GM19043 (cell line): Measurements from ENCODE around the gene ZNF30.
"Not testable (repeated sequence)": the region's sequence is repeated elsewhere in the genome, so short reads cannot be mapped to it uniquely, and the experiment has no call there.

ENCODE experiments used
- ATAC-seq: cut with Tn5 transposase; IDR thresholded peaks from one replicate; pipeline ENCODE4 v1.9.1; 2021; ENCODE audit warnings: low read depth; ENCODE audit not compliant: unreplicated experiment

ZNF30 gene

GRCh38 chr19:34960103-34960805, 33.6 kb downstream of the ZNF30 start:
- no peak for ATAC-seq

DNA sequence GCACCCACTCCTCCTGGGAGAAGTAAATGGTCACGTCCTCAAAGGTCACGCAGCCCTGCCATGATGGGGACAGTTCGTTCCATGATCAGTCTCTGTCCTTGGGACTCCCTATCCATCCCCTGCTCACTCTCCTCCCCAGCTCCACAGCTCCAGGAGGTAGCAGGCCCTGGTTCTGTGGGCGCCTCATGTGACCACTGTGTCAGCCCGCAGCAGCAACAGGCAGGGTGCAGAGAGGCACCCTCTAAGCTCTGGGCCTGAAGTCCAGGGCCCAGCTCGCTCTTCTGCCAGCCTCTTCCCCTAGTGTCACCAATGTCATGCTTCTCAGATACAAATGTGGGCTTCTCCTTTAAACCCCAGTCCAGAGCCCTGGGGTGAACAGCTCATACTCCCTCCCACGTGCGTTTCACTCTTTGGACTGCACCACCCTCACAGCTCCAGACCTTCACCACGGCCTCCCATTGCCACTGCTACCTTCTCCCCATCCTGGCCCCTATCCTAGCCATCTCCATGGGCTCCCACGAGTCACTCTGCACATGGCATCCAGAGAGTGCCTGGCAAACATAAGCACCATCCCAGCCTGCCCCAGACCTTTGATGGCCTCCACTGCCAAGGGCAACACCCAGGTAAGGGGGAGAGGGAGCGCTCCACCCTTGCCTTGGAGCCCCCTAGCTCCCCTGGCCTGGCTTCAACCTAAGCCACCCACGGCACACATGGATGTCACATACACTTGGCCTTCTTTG, 34.4 kb downstream of the ZNF30 start:
- ATAC-seq = no peak

DNA sequence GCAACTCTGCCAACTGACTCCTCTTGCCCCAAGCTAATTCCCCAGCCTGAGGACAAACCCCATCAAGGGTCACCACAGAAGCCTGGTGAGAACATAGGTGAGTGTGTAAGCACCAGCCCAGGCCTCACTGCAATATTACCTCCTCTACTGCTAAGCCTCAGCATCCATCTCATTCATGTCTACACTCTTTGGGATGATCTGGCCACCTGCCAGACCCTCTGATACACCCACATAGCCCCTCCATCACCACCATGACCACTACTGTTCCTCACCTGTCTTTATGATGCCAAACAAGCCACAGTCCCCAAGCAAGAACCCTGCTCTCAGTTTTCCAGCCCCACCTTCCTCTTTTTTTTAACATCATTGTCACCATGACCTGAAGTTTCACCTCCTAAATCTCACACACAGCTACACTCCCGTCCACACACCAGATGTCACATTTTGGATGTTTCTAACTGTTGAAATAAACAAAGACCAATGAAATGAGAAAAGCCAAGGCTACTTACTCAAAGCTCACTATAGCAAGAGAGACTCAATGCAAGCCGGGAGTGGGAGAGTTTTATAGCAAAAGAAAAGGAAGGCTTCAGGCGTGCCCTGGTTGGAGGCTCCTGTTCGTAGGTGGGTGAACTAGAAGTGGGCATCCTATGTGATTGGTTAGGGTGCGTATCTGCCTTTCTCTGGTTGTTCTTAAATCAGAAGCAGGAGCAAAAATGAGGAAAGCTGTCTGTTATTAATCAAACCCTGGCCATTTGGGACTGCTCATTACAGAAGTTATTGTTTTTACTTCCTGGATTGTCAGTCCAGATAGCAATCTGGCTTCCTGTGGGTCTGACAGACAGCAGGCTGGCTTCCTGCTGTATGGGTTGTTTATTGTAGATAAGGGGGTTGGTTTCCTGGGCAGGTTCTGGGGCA, 35.3 kb downstream of the ZNF30 start:
- ATAC-seq = no peak

- ATAC-seq = no peak
These were observed 36.2 kb downstream of the ZNF30 start for GRCh38 chr19:34962687-34963572.

GRCh38 chr19:34963573-34964406, 37.1 kb downstream of the ZNF30 start, which contains the start of gene ZNF792:
ZNF792 (minus strand) TSS chr19:34964229; CDS start chr19:34963662, 567 bp downstream.
- ATAC-seq = no peak

DNA sequence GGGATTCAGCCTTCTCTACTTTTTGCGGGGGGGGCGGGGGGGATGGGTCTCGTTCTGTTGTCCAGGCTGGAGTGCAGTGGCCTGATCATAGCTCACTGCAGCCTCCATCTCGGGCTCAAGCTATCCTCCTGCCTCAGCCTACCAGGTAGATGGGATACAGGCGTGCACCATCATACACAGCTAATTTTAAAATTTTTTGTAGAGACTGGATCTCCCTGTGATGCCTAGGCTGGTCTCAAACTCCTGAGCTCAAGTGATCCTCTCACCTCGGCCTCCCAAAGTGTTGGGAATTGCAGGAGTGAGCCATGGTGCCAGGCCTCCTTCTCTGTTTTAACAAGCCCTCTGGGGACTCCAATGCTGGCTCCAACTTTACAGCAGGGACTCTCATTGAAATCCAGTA, 37.9 kb downstream of the ZNF30 start:
- ATAC-seq = no peak

- ATAC-seq = not testable (repeated sequence)
These were observed 38.8 kb downstream of the ZNF30 start for GRCh38 chr19:34965505-34965904.

DNA sequence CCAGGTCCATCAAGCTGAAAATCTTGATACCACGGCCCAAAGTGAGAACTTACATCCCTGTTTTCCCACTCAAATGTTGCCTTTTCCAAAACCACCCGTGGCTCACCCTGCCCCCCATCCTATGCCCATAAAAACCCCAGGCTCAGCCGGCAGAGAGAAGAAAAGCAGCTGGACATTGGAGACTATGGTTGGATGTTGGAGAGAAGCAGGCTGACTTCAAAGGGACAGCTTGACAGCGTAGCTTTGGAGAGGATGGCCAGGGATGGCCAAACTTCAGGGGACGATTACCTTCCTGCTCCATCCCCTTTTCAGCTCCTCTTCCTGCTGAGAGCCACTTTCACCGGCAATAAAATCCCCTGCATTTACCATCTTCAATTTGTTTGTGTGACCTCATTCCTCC, 40.8 kb downstream of the ZNF30 start:
- no peak for ATAC-seq

GRCh38 chr19:34969721-34970120, 43.0 kb downstream of the ZNF30 start:
- ATAC-seq = no peak

DNA sequence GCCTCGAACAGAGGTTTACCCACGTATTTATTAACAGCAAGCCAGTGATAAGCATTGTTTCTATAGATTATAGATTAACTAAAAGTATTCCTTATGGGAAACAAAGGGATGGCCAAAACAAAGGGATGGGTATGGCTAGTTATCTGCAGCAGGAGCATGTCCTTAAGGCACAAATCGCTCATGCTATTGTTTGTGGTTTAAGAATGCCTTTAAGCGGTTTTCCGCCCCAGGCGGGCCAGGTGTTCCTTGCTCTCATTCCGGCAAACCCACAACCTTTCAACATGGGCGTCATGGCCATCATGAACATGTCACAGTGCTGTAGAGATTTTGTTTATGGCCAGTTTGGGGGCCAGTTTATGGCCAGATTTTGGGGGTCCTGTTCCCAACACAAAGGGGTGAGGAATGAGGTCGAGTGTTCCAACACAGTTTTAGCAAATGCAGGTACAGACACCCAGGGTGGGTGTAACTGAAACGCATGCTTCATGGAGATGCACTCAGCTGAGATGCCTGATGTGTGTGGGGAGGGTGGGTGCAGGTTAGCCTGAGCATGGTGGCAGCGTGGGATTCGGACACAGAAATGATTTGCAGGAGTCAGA, 43.6 kb downstream of the ZNF30 start:
- ATAC-seq = not testable (repeated sequence)

DNA sequence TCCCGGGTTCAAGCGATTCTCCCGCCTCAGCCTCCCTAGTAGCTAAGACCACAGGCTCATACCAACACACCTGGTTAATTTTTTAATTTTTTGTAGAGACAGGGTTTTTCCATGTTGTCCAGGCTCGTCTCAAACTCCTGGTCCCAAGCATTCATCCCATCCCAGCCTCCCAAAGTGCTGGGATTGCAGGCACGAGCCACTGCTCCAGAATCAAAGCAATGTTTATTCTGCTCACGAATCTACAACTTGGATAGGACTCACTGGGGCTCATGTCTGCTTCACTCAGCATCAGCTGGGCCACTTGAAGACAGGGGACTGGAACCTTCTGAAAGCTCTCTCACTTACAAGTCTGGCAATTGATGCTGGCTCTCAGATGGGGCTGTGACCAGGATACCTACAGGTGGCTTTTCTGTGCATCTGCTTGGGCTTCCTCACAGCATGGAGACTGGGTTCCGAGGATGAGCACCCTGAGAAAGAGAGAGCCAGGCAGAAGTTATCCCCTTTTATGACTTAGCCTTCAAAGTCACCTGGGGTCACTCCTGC, 45.5 kb downstream of the ZNF30 start:
- no peak for ATAC-seq

GRCh38 chr19:34974646-34975045, 47.9 kb downstream of the ZNF30 start:
- ATAC-seq = no peak

DNA sequence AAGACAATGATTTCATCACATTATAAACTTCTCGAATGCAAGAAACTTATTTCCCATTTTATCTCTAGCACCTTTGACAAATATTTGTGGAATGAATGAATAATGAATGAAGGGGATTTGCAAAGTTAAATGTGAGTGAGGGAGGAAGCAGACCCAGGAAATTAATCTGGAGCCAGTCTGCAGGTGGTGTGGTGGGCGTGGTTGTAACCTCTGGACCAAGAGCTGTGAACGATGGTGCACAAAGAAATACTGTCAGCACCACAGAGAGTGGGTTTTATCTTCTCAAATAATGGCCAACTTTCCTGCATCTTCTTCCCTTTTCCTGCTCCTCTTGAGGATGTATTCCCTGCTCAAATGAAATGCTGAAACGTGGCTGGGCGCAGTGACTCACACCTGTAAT, 48.4 kb downstream of the ZNF30 start:
- ATAC-seq = no peak

DNA sequence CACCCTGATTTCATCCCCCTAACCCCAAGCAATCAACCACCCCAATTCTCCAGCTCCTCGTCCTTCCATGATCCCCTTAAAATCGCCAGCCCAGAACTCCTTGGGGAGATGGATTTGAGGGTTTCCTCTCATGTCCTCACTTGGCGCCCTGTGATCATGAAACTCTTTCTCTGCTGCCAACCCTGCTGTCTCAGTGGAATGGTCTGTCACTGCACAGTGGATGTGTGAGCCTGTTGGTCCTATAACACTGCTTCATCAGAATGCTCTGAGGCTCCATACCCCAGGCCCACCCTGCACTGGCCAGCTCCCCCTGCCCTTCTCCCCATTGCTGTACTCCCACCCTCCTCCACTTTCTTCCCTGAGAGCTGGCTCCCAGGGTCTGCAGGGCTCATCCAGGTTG, 49.9 kb downstream of the ZNF30 start:
- no peak for ATAC-seq

DNA sequence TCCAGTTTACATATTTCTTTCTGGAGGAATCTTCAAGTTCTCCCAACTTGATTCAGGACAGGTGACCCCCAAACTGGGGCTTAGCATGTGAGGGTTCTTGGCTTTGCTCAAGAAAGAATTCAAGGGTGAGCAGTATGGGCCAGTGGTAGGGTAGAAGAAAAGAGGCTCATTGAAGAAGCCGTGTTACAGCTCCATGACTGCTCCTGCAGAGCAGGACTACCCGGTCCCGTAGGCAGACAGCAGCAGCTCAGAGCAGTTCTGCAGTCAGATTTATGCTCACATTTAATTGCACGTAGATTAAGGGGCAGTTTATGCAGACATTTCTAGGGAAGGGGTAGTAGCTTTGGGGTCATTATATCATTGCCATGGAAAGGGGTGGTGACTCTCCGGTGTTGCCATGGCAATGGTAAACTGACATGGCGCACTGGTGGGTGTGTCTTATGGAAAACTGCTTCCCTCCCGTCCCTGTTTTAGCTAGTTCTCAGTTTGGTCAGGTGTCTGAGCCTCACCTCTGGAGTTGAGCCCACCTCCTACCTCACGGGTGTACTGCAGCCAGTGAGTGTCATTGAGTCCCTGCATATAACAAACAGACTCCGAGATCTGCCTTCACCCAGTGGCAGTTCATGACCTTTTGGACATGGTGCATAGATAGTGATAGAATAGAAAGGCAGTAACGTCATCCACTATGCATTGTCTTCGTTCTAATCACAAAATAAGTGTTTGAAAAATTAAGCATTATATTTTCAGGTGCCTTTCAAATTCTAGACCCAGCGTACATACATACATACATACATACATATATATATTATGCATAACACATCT, 53.3 kb downstream of the ZNF30 start:
- ATAC-seq = no peak

DNA sequence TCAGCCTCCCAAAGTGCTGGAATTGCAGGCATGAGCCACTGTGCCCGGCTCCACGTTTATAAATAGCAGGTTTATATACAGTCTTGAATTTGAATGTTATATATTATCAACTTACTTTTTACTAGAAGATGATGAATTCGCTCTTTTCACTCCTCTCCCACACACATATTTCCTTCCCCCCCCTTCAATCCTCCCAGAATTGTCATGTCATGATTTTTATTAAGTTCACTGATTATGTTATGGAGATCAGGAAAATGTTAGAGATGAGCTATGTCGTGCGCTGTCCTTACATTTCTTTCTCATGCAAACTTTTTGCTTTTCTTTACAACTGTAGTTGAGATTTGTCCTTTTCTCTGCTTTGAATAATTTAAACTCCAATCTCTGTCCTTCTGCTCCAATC, 55.6 kb downstream of the ZNF30 start:
- no peak for ATAC-seq

DNA sequence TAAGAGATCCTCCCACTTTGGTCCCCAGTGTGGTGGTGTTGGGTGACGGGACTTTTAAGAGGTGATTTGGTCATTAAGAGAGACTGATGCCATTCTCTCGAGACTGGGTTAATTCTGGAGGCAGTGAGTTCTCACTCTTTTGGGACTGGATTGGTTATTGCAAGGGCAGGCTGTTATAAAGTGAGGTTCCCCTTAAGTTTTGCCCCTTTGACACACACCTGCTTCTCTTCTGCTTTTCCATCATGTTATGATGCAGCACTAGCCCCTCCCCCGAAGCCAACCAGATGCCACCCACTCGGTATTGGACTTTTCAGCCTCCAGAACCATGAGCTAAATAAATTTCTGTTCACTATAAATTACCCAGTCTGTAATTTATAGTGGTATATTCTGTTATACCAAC, 57.1 kb downstream of the ZNF30 start:
- no peak for ATAC-seq

DNA sequence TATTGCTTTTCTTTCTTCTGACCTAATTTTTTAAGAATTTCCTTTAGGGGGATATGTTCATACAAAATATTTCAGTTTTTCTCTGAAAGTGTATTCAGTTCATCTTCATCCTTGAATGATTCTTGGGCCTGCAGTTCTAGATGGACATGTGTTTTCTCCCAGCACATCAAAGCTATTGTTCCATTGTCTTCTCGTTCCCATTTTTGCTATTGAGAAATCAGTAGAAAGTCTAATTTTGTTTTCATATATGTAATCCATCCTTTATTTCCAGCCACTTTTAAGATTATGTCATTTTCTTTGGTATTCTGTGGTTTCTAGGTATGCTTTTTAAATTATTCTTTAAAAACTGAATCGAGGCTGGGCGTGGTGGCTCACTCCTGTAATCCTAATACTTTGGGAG, 57.6 kb downstream of the ZNF30 start:
- ATAC-seq = no peak
